GM12878 (cell line): Measurements from ENCODE around the gene FZR1. TPM values are rescaled to one million over a fixed set of nuclear protein-coding genes. Genes with fewer than 3 reads are reported as not detected.

Experiments
- ATAC-seq: fragments of 200-7000 bp; cut with Tn5 transposase; 3 replicates; pipeline ENCODE4 v1.9.1; 2020; ENCODE audit warnings: mild to moderate bottlenecking, moderate library complexity
- BruUV-seq: library from RNA; stranded (reverse); fragments of 400-500 nt; replicated peaks from 2 replicates; lab custom pipeline; 2021; lab: Mats Ljungman, UMichigan
- CTCF ChIA-PET: fragments of 300-600 bp; sonication (Branson Sonifier 250); formaldehyde crosslinking; extraction: SDS; loops from one replicate; lab custom pipeline; 2021; ENCODE audit warnings: inconsistent platforms; lab: Yijun Ruan, JAX
- POLR2A ChIA-PET: fragments of 350-600 bp; formaldehyde crosslinking; extraction: SDS; loops from one replicate; lab custom pipeline; 2021; ENCODE audit warnings: inconsistent platforms; lab: Charles Lee
- RAD21 ChIA-PET: fragments of 300-600 bp; sonication (Branson Sonifier 250); formaldehyde crosslinking; loops from one replicate; lab custom pipeline; 2023; ENCODE audit warnings: antibody characterized with exemption; ENCODE audit not compliant: unreplicated experiment; lab: Charles Lee
- SMC1A ChIA-PET: fragments of 300-600 bp; sonication (Branson Sonifier 250); formaldehyde crosslinking; loops from one replicate; lab custom pipeline; 2023; ENCODE audit not compliant: unreplicated experiment, uncharacterized antibody; lab: Charles Lee
- DNase-seq: peaks from one replicate; pipeline ENCODE4 v3.0.0-alpha.2; 2011; ENCODE audit warnings: low read depth, low spot score
- FAIRE-seq: peaks from 3 replicates; lab custom pipeline; 2011; peaks lifted over from hg19 to GRCh38; lab: Jason Lieb, UNC
- H2AFZ ChIP-seq: 2 replicates; pipeline ENCODE4 v1.6.0; 2011; ENCODE audit warnings: low read depth, low read length, control low read depth; ENCODE audit not compliant: control insufficient read depth
- H3K27ac ChIP-seq: 2 replicates; pipeline ENCODE4 v1.5.1; 2011; ENCODE audit warnings: control low read depth; ENCODE audit not compliant: control insufficient read depth, insufficient read depth
- H3K27me3 ChIP-seq, 2 experiments: replicated peaks in 1 of 2; 2 replicates each; pipeline versions ENCODE4 v1.6.0 to v1.6.1; 2011; ENCODE audit warnings: low read length in 1 of 2; ENCODE audit not compliant: control insufficient read depth in 2 of 2, insufficient read depth in 2 of 2
- H3K36me3 ChIP-seq, 2 experiments: 2 replicates each; pipeline ENCODE4 v1.5.1; 2011; ENCODE audit warnings: low read length in 1 of 2; ENCODE audit not compliant: control insufficient read depth in 2 of 2, insufficient read depth in 2 of 2
- H3K4me1 ChIP-seq: 2 replicates; pipeline ENCODE4 v1.6.1; 2011; ENCODE audit warnings: mild to moderate bottlenecking, low read length, moderate library complexity, mixed read lengths; ENCODE audit not compliant: control insufficient read depth, insufficient read depth
- H3K4me2 ChIP-seq: 2 replicates; pipeline ENCODE4 v1.6.0; 2011; ENCODE audit warnings: control low read depth; ENCODE audit not compliant: control insufficient read depth, insufficient read depth
- H3K4me3 ChIP-seq: fragments of 200-600 bp; sonication (generic); 2 replicates; pipeline ENCODE4 v1.5.1; 2016
- H3K79me2 ChIP-seq: 2 replicates; pipeline ENCODE4 v1.6.0; 2011; ENCODE audit warnings: low read length; ENCODE audit not compliant: control insufficient read depth, insufficient read depth
- H3K9ac ChIP-seq: 2 replicates; pipeline ENCODE4 v1.8.0; 2011; ENCODE audit warnings: low read length, control low read depth, mixed read lengths; ENCODE audit not compliant: control insufficient read depth, insufficient read depth
- H3K9me3 ChIP-seq: replicated peaks from 3 replicates; pipeline ENCODE4 v1.5.1; 2011; ENCODE audit warnings: mild to moderate bottlenecking, low read length; ENCODE audit not compliant: control insufficient read depth, insufficient read depth
- H4K20me1 ChIP-seq: 2 replicates; pipeline ENCODE4 v1.6.0; 2011; ENCODE audit not compliant: control insufficient read depth, insufficient read depth
- ASH2L ChIP-seq: fragments of 300-600, 200-600 bp; sonication (generic); IDR thresholded peaks from 2 replicates; pipeline ENCODE4 v1.6.1; 2017; ENCODE audit warnings: low read depth, mild to moderate bottlenecking, borderline replicate concordance
- BRCA1 ChIP-seq: IDR thresholded peaks from 2 replicates; pipeline ENCODE4 v1.6.1; 2011; ENCODE audit warnings: low read depth, low read length, improper control_type of control experiment
- CBX3 ChIP-seq: fragments of 200-600 bp; sonication (generic); IDR thresholded peaks from 2 replicates; pipeline ENCODE4 v1.6.1; 2016; ENCODE audit warnings: low read depth, borderline replicate concordance
- PML ChIP-seq: IDR thresholded peaks from 2 replicates; pipeline ENCODE4 v1.6.1; 2012; ENCODE audit warnings: low read length, inconsistent platforms
- RAD51 ChIP-seq: fragments of 450-650 bp; IDR thresholded peaks from 2 replicates; pipeline ENCODE4 v1.6.1; 2016; ENCODE audit warnings: moderate library complexity, mild to moderate bottlenecking, inconsistent platforms
- RFX5 ChIP-seq: IDR thresholded peaks from 2 replicates; pipeline ENCODE4 v1.6.1; 2011; ENCODE audit warnings: low read depth, low read length, improper control_type of control experiment
- WGBS: methylation state at CpG from one replicate; pipeline ENCODE4 v1.1.6; 2016; ENCODE audit warnings: low lambda C conversion rate; ENCODE audit not compliant: insufficient replicate concordance, insufficient coverage; ENCODE audit errors: missing lambda C conversion rate; 5-methylcytosine and 5-hydroxymethylcytosine counted together
- in situ Hi-C: fragments of 300-500 bp; cut with MboI; formaldehyde crosslinking; loops from 9 replicates; pipeline ENCODE4 v1.14.3; 2018; ENCODE audit warnings: mixed read lengths
- intact Hi-C: fragments of 100-400 bp; cut with micrococcal nuclease; formaldehyde crosslinking; loops from one replicate; pipeline ENCODE4 v1.14.2; 2022; ENCODE audit not compliant: unreplicated experiment
- polyA plus RNA-seq, 11 experiments: library from polyadenylated mRNA; depleted of rRNA in 4 of 11; unstranded in 6 of 11; stranded (reverse) in 5 of 11; fragments of >200 nt; fragmentation: Nextera tagmentation in 4 of 11; fragmentation: Illumina TruSeq in 1 of 11; extraction: Ambion mirVana in 4 of 11; extraction: Trizol in 1 of 11; gene quantifications; 1 replicate in 1 of 11; 2 replicates in 10 of 11; pipeline versions ENCODE4 v1.2.1 to v1.2.3, GENCODE V29; 2011 to 2016; ENCODE audit warnings: inconsistent platforms in 2 of 11, missing spikeins in 2 of 11, low read depth in 1 of 11
- total RNA-seq, 4 experiments: library from RNA; depleted of rRNA in 3 of 4; stranded (reverse); fragments of >200 nt in 3 of 4; fragmentation: Illumina TruSeq in 1 of 4; extraction: Trizol in 1 of 4; gene quantifications; 2 replicates each; pipeline versions ENCODE4 v1.2.1 to v1.2.3, GENCODE V29; 2013 to 2021
- TF ChIP-seq, protein P1 (sequence below), 3 experiments: IDR thresholded peaks in 2 of 3; conservative IDR thresholded peaks in 1 of 3; 2 replicates each; pipeline ENCODE4 v1.5.1; 2011; ENCODE audit warnings: low read depth in 3 of 3, low read length in 3 of 3, mild to moderate bottlenecking in 3 of 3, control low read depth in 2 of 3, moderate library complexity in 2 of 3, inconsistent platforms in 1 of 3, mixed read lengths in 1 of 3; ENCODE audit not compliant: control insufficient read depth in 2 of 3, insufficient read depth in 1 of 3; ENCODE audit errors: extremely low read depth in 1 of 3
- TF ChIP-seq, protein P2 (sequence below): fragments of 450-650 bp; IDR thresholded peaks from 2 replicates; pipeline ENCODE4 v1.6.1; 2017; ENCODE audit warnings: mild to moderate bottlenecking, low read depth, inconsistent platforms; ENCODE audit not compliant: poor library complexity, severe bottlenecking
- TF ChIP-seq, protein P3 (sequence below): IDR thresholded peaks from 2 replicates; pipeline ENCODE4 v1.6.1; 2011; ENCODE audit warnings: low read depth, mild to moderate bottlenecking, low read length, moderate library complexity, borderline replicate concordance; ENCODE audit errors: extremely low read depth

The FZR1 gene
- total and polyA plus RNA-seq, 10 of the 15 experiments (the other 5 are each of a cell fraction or from before 2014, with no cell fraction given): 0.11 to 44.2 (median 29.3) TPM

DNA sequence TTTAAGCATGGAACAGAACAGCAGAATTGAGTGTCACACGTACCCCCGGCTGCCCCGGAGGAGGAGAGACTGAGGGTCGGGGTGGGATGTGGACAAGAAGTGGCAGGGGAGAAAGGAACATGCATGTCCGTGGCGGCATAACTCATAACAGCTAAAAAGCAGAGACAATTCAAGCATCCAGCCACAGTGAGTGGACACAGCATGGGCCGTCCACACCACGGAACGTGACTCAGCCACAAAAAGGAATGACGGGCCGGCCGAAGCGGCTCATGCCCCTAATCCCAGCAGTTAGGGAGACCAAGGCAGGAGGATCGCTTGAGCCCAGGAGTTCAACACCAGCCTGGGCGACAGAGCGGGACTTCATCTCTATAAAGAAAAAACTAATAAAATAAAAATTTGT lies 13.2 kb upstream of the FZR1 start:
- FAIRE-seq: no peak
- Histone ChIP-seq H3K79me2 (no peaks in the 10 kb centered on the region; the same call in 1 of the 2 replicates), H3K9ac (no peak overlapping the region), H3K27me3 (no peaks in the 10 kb centered on the region), H3K36me3 (peaks cover 6 to 19% of the 10 kb centered on the region in 2 experiments), H3K4me2 (no peak overlapping the region), H4K20me1 (no peaks in the 10 kb centered on the region), H3K9me3 (no peaks in the 10 kb centered on the region; the same call in 2 of the 3 replicates), H3K27ac (no peak overlapping the region), H3K4me1 (no peaks in the 10 kb centered on the region), H3K4me3 (no peak overlapping the region), H2AFZ (no peak overlapping the region)
- TF ChIP-seq CBX3: no peak
- TF ChIP-seq RAD51: no peak
- TF ChIP-seq PML: no peak
- TF ChIP-seq RFX5: no peak
- TF ChIP-seq, protein P1, sequence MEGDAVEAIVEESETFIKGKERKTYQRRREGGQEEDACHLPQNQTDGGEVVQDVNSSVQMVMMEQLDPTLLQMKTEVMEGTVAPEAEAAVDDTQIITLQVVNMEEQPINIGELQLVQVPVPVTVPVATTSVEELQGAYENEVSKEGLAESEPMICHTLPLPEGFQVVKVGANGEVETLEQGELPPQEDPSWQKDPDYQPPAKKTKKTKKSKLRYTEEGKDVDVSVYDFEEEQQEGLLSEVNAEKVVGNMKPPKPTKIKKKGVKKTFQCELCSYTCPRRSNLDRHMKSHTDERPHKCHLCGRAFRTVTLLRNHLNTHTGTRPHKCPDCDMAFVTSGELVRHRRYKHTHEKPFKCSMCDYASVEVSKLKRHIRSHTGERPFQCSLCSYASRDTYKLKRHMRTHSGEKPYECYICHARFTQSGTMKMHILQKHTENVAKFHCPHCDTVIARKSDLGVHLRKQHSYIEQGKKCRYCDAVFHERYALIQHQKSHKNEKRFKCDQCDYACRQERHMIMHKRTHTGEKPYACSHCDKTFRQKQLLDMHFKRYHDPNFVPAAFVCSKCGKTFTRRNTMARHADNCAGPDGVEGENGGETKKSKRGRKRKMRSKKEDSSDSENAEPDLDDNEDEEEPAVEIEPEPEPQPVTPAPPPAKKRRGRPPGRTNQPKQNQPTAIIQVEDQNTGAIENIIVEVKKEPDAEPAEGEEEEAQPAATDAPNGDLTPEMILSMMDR (IDR thresholded peaks at IDR 0.05 in 2 of 3, conservative IDR thresholded peaks at IDR 0.05 in 1 of 3; ENCODE audit: control insufficient read depth in 2 of 3, extremely low read depth in 1 of 3, insufficient read depth in 1 of 3, low read depth in 3 of 3, low read length in 3 of 3): no peak
- no peak for TF ChIP-seq BRCA1
- TF ChIP-seq ASH2L: no peak
- TF ChIP-seq, protein P2, sequence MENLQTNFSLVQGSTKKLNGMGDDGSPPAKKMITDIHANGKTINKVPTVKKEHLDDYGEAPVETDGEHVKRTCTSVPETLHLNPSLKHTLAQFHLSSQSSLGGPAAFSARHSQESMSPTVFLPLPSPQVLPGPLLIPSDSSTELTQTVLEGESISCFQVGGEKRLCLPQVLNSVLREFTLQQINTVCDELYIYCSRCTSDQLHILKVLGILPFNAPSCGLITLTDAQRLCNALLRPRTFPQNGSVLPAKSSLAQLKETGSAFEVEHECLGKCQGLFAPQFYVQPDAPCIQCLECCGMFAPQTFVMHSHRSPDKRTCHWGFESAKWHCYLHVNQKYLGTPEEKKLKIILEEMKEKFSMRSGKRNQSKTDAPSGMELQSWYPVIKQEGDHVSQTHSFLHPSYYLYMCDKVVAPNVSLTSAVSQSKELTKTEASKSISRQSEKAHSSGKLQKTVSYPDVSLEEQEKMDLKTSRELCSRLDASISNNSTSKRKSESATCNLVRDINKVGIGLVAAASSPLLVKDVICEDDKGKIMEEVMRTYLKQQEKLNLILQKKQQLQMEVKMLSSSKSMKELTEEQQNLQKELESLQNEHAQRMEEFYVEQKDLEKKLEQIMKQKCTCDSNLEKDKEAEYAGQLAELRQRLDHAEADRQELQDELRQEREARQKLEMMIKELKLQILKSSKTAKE: no peak
- TF ChIP-seq, protein P3, sequence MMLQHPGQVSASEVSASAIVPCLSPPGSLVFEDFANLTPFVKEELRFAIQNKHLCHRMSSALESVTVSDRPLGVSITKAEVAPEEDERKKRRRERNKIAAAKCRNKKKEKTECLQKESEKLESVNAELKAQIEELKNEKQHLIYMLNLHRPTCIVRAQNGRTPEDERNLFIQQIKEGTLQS: no peak
- WGBS: 94% methylated on average over 16 of the region's 16 CpGs
- ChIA-PET POLR2A (no interaction called here), SMC1A (no interaction called here), RAD21 (no interaction called here), CTCF (no interaction called here)
- BruUV-seq: no TSS peak
- ATAC-seq: no peak
- DNase-seq: no peak
- in situ Hi-C loops: no loop called here
- intact Hi-C loops: no loop called here
